Effector memory CD4-positive, alpha-beta T cell (primary cell): ENCODE data around the gene FBXL17.

Source experiments
- DNase-seq, 3 donors: peaks; one replicate each; pipeline ENCODE4 v3.0.0-alpha.2; 2020
- H3K27ac ChIP-seq: 2 replicates; pipeline ENCODE4 v1.7.0; 2013; ENCODE audit warnings: mild to moderate bottlenecking, low read length, moderate library complexity; ENCODE audit not compliant: insufficient read depth, poor library complexity, severe bottlenecking
- H3K27me3 ChIP-seq: replicated peaks from 2 replicates; pipeline ENCODE4 v1.7.0; 2013; ENCODE audit warnings: mild to moderate bottlenecking, low read length; ENCODE audit not compliant: insufficient read depth, control insufficient read depth, poor library complexity, severe bottlenecking
- H3K36me3 ChIP-seq: 2 replicates; pipeline ENCODE4 v1.7.0; 2013; ENCODE audit warnings: mild to moderate bottlenecking, low read length, moderate library complexity; ENCODE audit not compliant: control insufficient read depth, insufficient read depth
- H3K4me1 ChIP-seq: 2 replicates; pipeline ENCODE4 v1.7.0; 2013; ENCODE audit warnings: low read length, mild to moderate bottlenecking; ENCODE audit not compliant: control insufficient read depth, insufficient read depth, poor library complexity, severe bottlenecking
- H3K4me3 ChIP-seq: 2 replicates; pipeline ENCODE4 v1.7.0; 2013; ENCODE audit warnings: low read length, low read depth, mild to moderate bottlenecking; ENCODE audit not compliant: insufficient read depth, poor library complexity, severe bottlenecking
- H3K9me3 ChIP-seq: 2 replicates; pipeline ENCODE4 v1.7.0; 2013; ENCODE audit warnings: mild to moderate bottlenecking, low read length, moderate library complexity; ENCODE audit not compliant: control insufficient read depth

Gene FBXL17

DNA sequence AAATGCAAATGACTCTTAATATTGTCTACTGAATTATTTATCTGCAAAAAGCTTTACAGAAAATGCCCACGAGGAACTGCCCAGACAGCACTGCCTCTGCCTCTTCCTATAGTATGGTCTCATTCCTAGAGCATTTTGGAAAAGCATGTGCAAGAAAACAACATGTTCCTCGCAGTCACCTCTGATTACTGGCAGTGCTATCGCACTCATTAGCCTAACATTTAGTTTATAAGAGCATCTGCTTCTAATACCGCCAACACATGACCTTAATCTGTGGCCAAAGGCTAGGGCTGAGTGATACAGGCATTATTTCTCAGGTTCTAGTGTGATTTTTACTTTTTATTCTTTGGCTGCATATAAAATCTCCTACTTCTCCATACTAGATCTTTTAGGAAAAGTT, 259.2 kb downstream of the FBXL17 start:
- Histone ChIP-seq H3K27ac (no peak overlapping the region), H3K9me3 (no peaks in the 10 kb centered on the region), H3K36me3 (no peaks in the 10 kb centered on the region), H3K27me3 (no peaks in the 10 kb centered on the region), H3K4me3 (no peak overlapping the region), H3K4me1 (no peaks in the 10 kb centered on the region)
- no peak for DNase-seq

DNA sequence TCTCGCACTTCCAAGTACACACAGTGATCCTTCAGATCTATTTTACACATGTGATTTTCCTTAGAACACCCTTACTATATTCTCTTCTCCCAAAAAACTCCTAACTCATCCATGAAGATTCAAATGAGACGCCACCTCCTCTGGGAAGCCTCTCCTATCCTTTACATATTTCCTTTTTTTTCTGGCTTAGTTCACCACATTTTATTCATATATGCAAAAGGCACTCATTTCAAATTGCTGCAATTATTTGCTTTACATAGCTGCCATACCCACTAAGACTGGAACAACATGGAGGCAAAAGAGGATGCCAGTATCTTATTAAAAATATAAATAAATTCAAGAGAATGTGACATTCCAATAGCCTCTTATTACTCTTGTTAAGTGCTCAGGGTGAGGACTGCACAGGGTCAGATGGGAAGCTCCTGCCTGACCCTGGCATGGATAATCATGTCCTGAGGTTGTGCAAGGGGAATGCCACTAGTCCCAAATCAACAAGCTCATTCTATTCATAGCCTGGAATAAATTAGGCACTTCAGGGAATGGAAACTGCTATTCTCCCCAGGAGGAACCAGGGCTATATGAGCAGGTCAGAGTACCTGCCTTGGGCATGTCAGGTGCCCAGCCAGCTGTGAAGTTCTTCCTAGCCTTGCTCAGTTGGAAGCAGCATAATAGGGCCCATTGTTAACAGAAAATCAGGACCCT, 262.9 kb downstream of the FBXL17 start:
- Histone ChIP-seq H3K36me3 (no peaks in the 10 kb centered on the region), H3K27ac (no peak overlapping the region), H3K27me3 (no peaks in the 10 kb centered on the region), H3K9me3 (no peaks in the 10 kb centered on the region), H3K4me3 (no peak overlapping the region), H3K4me1 (no peaks in the 10 kb centered on the region)
- DNase-seq, result no peak

DNA sequence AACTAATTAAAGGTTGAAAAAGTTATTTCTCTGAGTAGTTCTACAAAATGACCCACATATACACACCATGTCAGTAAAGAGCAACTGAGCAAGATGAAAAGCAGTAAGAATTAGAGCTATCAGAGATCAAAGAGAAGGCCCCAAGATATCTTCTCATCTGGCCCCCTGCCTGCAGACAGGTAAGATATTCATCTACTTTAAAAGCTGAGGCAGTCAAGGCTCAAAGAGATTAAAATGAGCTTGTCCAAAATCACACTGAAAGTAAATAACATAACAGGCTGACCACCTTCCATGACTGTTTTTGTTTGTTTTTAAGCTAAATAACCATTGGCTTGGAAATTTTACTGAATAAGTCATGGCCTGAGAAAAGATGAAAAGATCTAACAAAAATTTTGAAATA, 266.2 kb downstream of the FBXL17 start:
- no peaks in the 10 kb centered on the region for H3K27me3 ChIP-seq
- no peaks in the 10 kb centered on the region for H3K9me3 ChIP-seq
- no peak overlapping the region for H3K4me3 ChIP-seq
- no peaks in the 10 kb centered on the region for H3K36me3 ChIP-seq
- no peak for DNase-seq
- H3K27ac ChIP-seq, result no peak overlapping the region
- H3K4me1 ChIP-seq, result no peaks in the 10 kb centered on the region

DNA sequence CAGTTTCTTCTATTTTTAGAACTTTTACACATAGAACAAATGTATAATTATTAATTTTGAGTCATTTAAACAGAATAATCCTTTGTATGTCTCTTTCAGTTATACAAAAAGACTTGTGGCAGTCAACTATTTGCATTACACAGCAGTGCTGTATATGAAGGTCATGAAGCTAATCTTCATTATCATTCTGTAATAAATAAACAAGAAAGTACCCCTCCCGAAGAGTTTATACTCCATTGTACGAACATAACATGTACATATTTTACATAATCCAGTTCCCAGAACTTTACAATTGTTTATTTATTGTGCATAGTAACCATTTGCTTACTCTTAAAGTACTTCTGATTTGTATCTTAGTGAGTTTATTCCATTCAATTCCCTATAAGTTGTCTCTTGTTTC, 267.9 kb downstream of the FBXL17 start:
- Histone ChIP-seq H3K4me3 (no peak overlapping the region), H3K27me3 (no peaks in the 10 kb centered on the region), H3K27ac (no peak overlapping the region), H3K36me3 (no peaks in the 10 kb centered on the region), H3K9me3 (no peaks in the 10 kb centered on the region), H3K4me1 (no peaks in the 10 kb centered on the region)
- no peak for DNase-seq

DNA sequence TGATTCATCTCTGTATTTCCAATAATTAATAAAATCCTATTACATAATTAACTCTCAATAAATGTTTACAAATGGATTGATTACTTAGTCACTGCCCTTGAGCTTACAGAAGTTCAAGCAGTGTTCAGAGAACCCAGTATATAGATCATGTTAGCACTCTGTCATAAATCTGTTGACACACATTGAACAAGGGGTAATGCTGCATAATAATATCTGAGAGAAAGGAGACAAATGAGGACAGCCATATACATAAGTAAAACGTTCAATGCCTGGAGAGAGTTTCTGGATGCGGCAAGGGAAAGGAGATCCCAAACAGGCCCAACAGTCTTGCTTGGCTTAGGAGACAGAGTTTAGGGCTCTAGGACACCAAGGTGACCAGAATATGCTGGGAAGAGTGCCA, 270.2 kb downstream of the FBXL17 start:
- no peaks in the 10 kb centered on the region for H3K9me3 ChIP-seq
- no peaks in the 10 kb centered on the region for H3K4me1 ChIP-seq
- no peak overlapping the region for H3K27ac ChIP-seq
- H3K36me3 ChIP-seq, result no peaks in the 10 kb centered on the region
- H3K27me3 ChIP-seq, result no peaks in the 10 kb centered on the region
- no peak for DNase-seq
- H3K4me3 ChIP-seq, result no peak overlapping the region

DNA sequence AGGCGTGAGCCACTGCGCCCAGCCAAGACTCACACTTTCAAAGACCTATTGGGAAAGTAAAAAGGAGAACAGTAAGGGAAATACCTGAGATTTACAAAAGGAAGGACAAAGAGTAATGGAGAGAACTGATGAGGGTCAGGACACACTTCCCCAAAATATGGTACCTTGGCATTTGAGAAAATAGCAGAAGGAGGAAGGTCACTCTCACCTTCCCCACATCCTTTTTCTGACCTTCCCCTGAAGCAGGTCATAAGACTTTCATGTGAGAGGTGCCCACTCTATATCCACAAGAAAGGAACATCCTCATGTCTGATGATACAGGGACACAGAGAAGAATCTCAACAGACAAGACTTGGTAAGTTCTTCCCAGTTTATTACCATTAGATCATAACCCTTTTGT, 272.8 kb downstream of the FBXL17 start:
- no peak overlapping the region for H3K27ac ChIP-seq
- H3K36me3 ChIP-seq, result no peaks in the 10 kb centered on the region
- no peak overlapping the region for H3K4me3 ChIP-seq
- no peaks in the 10 kb centered on the region for H3K4me1 ChIP-seq
- no peaks in the 10 kb centered on the region for H3K27me3 ChIP-seq
- DNase-seq, result no peak
- H3K9me3 ChIP-seq, result no peaks in the 10 kb centered on the region

DNA sequence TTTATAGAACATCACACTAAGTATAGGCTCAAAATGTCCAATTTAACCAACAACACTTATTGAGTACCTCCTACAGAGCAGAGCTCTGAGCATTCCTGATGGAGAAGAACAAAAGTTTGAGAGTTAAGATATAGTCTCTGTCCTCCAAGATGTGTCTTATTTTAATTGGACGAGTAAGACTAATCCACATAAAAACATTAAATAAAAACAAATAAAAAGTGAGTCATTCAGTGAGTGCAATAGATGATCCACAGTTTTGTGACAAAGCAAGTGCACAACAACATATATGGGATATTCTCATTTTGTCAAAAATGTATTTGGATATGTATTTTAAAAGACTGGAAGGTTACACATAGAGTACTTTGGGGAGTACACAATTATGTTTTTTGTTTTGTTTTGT, 277.4 kb downstream of the FBXL17 start:
- Histone ChIP-seq H3K4me1 (no peaks in the 10 kb centered on the region), H3K9me3 (no peaks in the 10 kb centered on the region), H3K27ac (no peak overlapping the region), H3K4me3 (no peak overlapping the region), H3K36me3 (no peaks in the 10 kb centered on the region), H3K27me3 (no peaks in the 10 kb centered on the region)
- DNase-seq, result no peak

DNA sequence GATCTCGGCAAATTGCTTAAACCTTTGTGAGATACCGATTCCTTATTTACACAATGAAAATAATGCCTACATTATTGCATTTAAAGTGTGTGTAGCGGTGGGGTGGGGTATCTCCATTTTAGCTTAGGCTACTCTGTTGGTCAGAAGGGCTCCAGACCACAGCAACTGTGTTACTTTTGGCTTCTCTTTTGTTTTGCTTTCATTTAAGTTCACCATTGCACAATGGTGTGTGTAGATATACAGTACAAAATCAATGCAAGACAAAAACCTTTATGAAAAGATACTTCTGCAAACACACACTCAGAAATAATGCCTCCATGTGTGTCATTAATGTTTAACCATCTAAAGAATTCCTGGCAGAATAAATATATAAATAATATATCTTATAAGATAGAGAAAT, 279.4 kb downstream of the FBXL17 start:
- DNase-seq, result no peak
- Histone ChIP-seq H3K36me3 (no peaks in the 10 kb centered on the region), H3K9me3 (no peaks in the 10 kb centered on the region), H3K27me3 (no peaks in the 10 kb centered on the region), H3K4me3 (no peak overlapping the region), H3K4me1 (no peaks in the 10 kb centered on the region), H3K27ac (no peak overlapping the region)

DNA sequence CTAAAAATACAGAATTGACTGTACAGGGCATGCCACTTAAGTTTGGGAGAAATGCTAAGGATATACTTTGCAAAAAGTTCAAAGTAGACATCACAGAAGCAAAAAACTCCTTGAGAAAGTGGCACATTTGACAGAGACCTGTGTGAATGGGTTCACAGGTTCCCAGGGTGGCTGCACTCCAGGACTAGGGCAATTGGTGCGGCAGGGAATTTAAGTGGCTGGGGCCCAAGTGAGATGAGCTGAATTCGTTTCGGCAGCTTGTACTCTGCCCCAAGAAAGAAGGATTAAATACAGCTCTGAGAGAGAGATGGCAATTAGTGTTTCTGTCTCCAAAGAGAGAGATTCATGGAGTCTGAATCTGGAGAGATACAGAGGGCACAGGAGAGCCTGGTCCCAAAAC, 280.1 kb downstream of the FBXL17 start:
- DNase-seq, result no peak
- Histone ChIP-seq H3K36me3 (no peaks in the 10 kb centered on the region), H3K27ac (no peak overlapping the region), H3K4me1 (no peaks in the 10 kb centered on the region), H3K27me3 (no peaks in the 10 kb centered on the region), H3K4me3 (no peak overlapping the region), H3K9me3 (no peaks in the 10 kb centered on the region)

DNA sequence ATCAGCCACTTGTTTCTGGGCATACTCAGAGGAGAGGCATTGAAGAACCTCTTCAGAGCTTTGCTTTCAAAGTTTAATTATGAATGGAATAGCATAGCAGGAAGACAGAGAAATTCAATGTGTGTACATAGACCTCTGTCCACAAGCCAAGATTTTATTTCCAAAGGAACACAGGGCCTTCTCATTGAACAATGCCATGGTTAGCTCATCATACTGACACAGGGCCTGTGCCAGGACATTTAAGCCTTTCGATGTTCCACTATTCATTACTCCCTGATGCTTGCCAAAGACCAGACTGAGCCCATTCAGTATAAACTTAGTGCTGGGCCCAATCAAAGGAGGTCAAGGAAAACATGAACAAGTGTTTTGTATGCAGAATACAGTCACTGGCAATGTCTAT, 280.8 kb downstream of the FBXL17 start:
- Histone ChIP-seq H3K4me1 (no peaks in the 10 kb centered on the region), H3K9me3 (no peaks in the 10 kb centered on the region), H3K27ac (no peak overlapping the region), H3K27me3 (no peaks in the 10 kb centered on the region), H3K4me3 (no peak overlapping the region), H3K36me3 (no peaks in the 10 kb centered on the region)
- no peak for DNase-seq
